Mononuclear cell (primary cell): Measurements from ENCODE around the gene NCKAP5. TPM values are rescaled to one million over a fixed set of nuclear protein-coding genes. Genes with fewer than 3 reads are reported as not detected.

Source experiments
- H3K27me3 ChIP-seq: 2 replicates; pipeline ENCODE4 v1.6.0; 2011; ENCODE audit warnings: low read length, control low read depth; ENCODE audit not compliant: insufficient read depth
- H3K4me1 ChIP-seq: 2 replicates; pipeline ENCODE4 v1.5.1; 2011; ENCODE audit warnings: mild to moderate bottlenecking, low read length, control low read depth; ENCODE audit not compliant: insufficient read depth
- H3K4me3 ChIP-seq: 2 replicates; pipeline ENCODE4 v1.5.1; 2011; ENCODE audit warnings: mild to moderate bottlenecking, low read length, moderate library complexity
- H3K9me3 ChIP-seq: 2 replicates; pipeline ENCODE4 v1.5.1; 2011; ENCODE audit warnings: low read depth, mild to moderate bottlenecking, control low read depth, low read length
- total RNA-seq: library from RNA; depleted of rRNA; stranded (reverse); fragments of >200 nt; gene quantifications from one replicate; pipeline ENCODE4 v1.2.3, GENCODE V29; 2012

The NCKAP5 gene
- total RNA-seq, 1 donor = under 0.01 TPM

DNA sequence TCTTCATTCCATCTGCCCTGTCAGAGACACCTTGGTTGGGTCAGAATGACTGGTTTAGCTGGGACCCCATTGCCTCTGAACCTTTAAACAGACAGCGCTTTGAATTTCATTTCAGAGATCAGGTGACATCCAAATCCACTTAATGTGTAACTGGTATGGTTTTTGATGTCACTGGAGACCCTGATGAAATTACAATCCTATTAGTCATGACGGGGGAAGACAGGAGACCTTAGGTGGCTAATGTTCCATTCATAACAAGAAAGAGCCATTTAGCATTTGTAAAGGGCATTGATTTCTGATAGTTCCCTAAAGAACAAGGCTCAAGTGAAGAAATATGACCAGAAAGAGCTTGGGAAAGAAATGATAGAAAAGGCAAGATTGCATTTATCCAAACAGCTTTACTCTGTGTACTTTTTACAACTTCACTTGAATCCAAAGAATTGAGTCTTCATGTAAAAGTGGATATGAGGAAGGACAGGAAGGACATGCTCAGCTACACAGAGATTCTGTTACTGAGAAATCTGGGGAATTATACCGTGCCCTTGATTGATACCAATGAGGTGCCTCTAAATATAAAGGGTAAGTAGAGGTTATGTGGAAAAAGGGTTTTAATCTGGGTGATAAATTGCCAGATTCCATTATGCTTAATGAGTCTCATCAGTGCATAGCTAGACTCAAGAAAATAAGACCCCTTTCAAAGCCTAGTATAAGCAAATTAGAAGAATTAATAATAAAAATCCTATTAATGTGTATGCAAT, 198.2 kb downstream of the NCKAP5 start:
- no peak overlapping the region for H3K4me3 ChIP-seq
- H3K27me3 ChIP-seq = no peaks in the 10 kb centered on the region
- H3K9me3 ChIP-seq = no peaks in the 10 kb centered on the region
- no peaks in the 10 kb centered on the region for H3K4me1 ChIP-seq

DNA sequence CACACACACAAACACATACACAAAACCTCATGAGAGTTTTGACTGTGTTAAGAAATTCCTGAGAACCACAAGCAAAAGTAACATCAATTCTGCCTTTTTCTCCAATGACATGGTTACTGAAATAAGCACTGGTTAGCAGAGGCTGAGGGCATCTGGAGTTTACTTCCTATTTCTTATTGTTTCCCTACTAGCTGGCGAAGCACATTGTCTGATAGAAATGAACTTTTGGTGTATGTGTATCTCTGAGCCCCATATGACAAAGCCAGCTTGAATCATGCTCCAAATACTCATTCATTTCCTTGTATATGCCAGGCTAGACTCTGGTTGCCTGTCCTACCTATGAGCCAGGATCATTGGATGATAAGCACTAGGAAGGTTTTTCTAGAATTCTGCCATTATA, 203.1 kb downstream of the NCKAP5 start:
- no peaks in the 10 kb centered on the region for H3K9me3 ChIP-seq
- H3K27me3 ChIP-seq = no peaks in the 10 kb centered on the region
- H3K4me1 ChIP-seq = no peaks in the 10 kb centered on the region
- no peak overlapping the region for H3K4me3 ChIP-seq

DNA sequence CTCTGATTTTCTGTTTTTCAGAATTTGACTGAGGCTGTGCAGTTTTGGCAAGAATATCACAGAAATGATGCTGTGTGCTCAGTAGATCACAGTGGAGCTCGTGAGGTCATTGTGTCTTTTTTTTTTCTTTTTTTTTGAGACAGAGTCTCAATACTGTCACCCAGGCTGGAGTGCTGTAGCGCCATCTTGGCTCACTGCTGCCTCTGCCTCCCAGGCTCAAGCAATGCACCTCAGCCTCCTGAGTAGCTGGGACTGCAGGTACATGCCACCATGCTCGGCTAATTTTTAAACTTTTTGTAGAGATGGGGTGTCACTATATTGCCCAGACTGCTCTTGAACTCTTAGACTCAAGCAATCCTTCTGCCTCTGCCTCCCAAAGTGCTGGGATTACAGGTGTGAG, 203.6 kb downstream of the NCKAP5 start:
- Histone ChIP-seq H3K4me1 (no peaks in the 10 kb centered on the region), H3K27me3 (no peaks in the 10 kb centered on the region), H3K9me3 (no peaks in the 10 kb centered on the region), H3K4me3 (no peak overlapping the region)

DNA sequence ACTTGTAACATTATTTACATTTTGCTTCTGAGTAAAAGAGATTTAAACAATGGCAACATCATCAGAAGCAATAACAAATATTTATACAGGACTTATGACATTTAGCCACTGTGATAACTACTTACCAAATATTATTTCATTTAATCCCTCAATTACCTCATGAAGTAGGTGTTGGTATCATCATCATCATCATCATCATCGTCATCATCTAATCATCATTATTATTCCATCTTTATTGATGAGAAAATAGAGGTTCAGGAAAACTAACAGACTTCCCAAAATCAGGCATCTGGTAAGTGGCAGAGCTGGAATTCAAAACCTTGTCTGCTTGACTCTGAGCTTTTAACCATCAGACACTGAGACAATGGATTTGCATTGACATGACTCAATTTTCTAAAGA, 204.4 kb downstream of the NCKAP5 start:
- no peaks in the 10 kb centered on the region for H3K27me3 ChIP-seq
- H3K4me1 ChIP-seq = no peaks in the 10 kb centered on the region
- H3K9me3 ChIP-seq = no peaks in the 10 kb centered on the region
- no peak overlapping the region for H3K4me3 ChIP-seq

DNA sequence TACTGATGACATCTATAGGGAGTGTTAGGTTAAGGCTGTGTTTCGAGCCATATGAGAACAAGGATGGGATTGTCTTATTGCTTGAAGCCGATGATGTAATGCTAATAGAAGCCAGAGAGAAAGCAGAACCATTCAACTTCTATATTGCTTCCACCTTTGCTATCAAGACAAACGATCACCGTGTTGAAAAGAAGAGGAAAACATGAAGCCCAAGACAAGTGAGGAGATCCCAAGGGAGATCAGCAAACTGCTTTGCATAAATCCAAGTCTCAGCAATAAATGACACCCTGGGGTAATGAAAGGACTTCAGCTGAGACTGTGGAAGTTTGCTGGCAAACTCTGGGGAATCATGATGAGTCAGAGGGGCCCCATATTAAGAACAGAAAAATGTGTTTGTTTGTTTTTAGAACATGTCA, 206.2 kb downstream of the NCKAP5 start:
- H3K27me3 ChIP-seq = no peaks in the 10 kb centered on the region
- no peaks in the 10 kb centered on the region for H3K9me3 ChIP-seq
- H3K4me1 ChIP-seq = no peaks in the 10 kb centered on the region
- no peak overlapping the region for H3K4me3 ChIP-seq

DNA sequence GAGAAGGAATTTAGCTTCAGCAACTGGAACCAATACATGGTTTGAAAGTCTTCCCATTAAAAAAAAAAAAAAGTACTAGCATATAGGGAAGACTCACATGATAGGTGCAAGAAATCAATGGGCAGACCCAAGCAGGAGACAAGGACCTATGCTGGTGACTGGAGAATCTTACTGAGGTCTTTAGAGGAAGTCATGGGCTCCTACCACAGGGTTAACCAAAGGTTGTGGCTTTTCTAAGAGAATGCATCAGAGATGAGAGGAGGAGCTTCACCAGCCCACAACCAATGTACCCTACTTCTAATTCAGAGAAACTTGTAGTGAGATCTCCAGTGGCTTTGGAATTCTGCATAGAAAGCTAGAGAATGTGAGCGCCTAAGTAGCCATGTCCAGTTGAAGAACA, 207.4 kb downstream of the NCKAP5 start:
- H3K27me3 ChIP-seq = no peaks in the 10 kb centered on the region
- H3K4me1 ChIP-seq = no peaks in the 10 kb centered on the region
- no peak overlapping the region for H3K4me3 ChIP-seq
- no peaks in the 10 kb centered on the region for H3K9me3 ChIP-seq

DNA sequence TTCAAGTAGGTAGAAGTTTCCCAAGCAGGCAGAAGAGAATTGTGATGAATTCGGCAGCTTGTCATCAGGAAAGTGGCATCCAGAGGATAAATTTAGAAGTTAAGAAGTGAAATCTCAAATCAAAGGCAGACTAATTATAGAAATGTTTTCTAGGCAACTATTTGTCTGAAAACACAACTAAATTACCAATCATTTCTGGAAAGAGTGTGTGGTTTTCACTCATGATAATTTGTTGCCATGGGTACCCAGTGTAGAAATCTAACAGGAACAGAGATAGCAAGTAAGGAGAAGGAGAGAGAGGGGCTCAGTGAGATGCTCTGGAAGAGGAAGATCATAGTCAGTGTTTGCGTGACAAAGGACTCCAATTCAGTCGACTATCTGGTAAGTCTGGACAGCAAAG, 208.1 kb downstream of the NCKAP5 start:
- H3K4me1 ChIP-seq = no peaks in the 10 kb centered on the region
- H3K9me3 ChIP-seq = no peaks in the 10 kb centered on the region
- no peak overlapping the region for H3K4me3 ChIP-seq
- H3K27me3 ChIP-seq = no peaks in the 10 kb centered on the region

DNA sequence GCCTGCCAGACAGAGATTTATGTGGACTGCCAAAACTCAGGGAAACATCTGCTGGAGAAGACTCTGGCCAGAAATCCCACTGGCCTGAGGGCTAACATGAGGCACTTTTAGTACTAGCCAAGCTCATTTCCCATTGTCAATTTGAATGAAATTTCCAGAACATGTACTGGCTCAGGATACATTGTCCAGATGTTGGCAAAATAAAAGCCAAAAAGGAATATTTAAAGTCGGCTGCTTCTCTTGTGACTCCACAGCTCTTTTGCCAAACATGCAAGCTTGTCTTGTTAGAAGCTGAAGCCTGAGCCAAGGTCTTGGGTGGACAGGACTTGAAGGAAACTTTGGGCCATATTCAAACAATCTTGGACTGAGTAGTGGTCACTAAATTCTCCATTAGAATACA, 215.5 kb downstream of the NCKAP5 start:
- Histone ChIP-seq H3K27me3 (no peaks in the 10 kb centered on the region), H3K9me3 (no peaks in the 10 kb centered on the region), H3K4me3 (no peak overlapping the region), H3K4me1 (no peaks in the 10 kb centered on the region)

DNA sequence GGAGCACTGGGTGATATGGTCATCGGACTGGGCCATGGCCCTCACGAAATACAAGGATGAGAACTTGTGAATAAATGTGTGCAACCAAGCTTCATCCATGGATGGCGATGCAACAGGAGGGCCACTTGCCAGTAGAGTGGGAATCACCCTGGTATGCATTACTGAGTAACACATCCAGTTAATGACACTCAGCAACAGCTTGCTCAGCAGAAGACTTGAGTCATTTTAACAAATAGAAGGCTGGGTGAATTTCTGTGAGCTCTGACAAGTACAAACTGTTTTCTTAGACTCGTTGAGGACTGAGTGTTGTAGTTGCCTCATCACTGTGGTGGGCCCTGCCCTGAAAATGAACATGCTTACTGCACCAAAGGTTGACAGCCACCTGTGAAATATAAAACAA, 221.6 kb downstream of the NCKAP5 start:
- Histone ChIP-seq H3K4me3 (no peak overlapping the region), H3K9me3 (no peaks in the 10 kb centered on the region), H3K27me3 (no peaks in the 10 kb centered on the region), H3K4me1 (no peaks in the 10 kb centered on the region)

DNA sequence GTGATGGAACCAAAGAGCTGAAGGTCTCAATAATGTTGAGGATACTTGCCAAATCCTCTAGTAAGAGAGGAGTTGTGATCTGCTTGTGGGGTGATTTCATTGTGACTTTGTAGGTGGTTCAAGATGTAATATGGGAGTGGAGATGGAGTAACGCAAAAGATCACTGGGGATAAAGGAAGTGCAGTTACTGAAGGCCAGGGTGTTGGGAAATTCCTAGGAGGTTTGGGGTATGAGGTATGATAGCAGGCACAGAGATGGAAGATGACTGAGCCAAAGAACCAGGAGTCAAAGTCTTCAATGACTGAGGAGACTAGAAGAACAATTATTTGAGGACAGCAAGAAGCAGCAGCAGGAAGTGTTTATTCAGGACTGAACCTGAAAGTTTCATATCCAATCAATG, 222.6 kb downstream of the NCKAP5 start:
- H3K27me3 ChIP-seq = no peaks in the 10 kb centered on the region
- H3K9me3 ChIP-seq = no peaks in the 10 kb centered on the region
- no peaks in the 10 kb centered on the region for H3K4me1 ChIP-seq
- H3K4me3 ChIP-seq = no peak overlapping the region

DNA sequence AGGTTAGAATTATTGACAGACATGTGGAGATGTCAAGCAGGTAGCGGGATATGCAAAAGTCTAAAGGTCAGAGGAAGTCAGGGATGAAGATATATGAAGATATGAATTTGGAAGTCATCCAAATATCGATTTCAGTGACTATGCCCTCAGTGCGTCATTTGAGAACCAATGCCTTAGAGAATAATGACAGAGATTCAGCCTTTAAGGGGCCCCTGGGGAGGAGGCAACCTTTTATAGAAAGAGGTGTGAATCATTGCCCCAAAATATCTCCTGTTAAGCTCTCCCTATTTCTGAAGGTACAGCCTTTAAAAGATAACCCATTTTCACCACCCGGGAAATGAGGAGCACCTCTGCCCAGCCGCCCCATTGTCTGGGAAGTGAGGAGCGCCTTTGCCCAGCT, 223.4 kb downstream of the NCKAP5 start:
- H3K4me3 ChIP-seq = no peak overlapping the region
- H3K9me3 ChIP-seq = no peaks in the 10 kb centered on the region
- H3K27me3 ChIP-seq = no peaks in the 10 kb centered on the region
- H3K4me1 ChIP-seq = no peaks in the 10 kb centered on the region

DNA sequence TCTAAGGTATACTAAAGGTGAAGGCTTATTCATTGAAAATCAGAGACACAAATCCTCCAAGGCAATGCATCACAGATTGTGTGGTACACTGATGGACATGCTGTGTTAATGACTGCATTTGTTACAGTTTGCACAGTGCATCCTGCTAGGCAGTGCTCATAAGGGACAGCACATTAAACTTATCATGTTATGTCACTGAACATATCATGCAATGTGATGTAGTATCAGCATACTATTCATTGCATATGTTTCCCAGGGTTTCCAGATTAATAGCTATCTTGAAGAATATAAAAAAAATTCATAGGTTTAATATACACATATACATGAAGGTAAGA, 225.3 kb downstream of the NCKAP5 start:
- H3K9me3 ChIP-seq = no peaks in the 10 kb centered on the region
- no peaks in the 10 kb centered on the region for H3K27me3 ChIP-seq
- no peak overlapping the region for H3K4me3 ChIP-seq
- H3K4me1 ChIP-seq = no peaks in the 10 kb centered on the region

DNA sequence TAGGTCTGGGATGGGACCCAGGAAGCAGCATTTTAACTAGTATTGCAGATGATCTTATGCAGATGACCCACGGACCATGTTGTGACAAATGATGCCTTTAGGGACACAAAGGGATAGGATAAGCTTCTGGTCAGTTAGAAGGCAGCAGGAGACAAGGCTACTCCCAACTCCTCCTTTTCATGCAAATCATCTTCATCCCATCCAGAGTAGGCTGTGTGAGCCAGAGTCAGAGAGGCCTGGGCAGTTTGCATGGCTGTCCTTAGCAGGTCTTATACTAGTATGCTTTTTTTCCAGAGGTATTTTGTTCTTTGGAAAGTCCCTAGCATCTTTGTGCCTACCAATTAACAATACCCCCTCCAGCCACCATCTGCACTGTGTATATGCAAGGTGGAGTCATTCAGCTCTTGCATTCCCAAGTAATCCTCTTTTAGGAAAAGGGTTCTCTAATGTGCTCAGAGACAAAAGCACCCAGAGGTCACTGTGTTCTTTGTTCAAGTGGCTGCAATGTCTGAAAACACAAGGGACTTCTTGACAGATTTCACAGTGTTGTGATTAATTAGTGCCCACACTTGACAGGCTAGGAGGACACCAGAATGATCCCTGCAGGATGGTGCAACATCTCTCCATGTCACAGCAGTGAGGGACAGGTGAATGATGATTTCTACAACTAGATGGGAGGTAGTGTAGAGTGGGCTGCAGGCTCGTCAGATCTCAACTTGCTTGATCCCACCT, 225.8 kb downstream of the NCKAP5 start:
- Histone ChIP-seq H3K9me3 (no peaks in the 10 kb centered on the region), H3K4me3 (no peak overlapping the region), H3K27me3 (no peaks in the 10 kb centered on the region), H3K4me1 (no peaks in the 10 kb centered on the region)

DNA sequence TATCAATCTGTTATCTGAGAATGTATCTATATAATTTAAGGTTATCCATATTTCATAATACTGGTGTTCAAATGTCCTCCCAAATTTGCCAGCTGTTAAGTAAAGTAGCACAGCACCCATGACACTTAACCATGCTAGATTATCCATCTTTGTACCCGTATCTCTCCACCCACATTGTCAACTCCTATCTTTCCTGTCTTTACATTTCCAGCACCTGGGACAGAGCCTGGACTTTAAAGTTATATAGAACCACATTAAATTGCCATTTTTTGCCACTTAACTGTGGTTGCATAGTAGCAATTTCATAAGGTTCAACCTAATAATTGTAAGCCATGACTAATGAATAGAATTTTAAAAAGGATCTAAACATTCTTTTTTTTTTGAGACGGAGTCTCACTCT, 226.7 kb downstream of the NCKAP5 start:
- Histone ChIP-seq H3K4me3 (no peak overlapping the region), H3K4me1 (no peaks in the 10 kb centered on the region), H3K27me3 (no peaks in the 10 kb centered on the region), H3K9me3 (no peaks in the 10 kb centered on the region)

DNA sequence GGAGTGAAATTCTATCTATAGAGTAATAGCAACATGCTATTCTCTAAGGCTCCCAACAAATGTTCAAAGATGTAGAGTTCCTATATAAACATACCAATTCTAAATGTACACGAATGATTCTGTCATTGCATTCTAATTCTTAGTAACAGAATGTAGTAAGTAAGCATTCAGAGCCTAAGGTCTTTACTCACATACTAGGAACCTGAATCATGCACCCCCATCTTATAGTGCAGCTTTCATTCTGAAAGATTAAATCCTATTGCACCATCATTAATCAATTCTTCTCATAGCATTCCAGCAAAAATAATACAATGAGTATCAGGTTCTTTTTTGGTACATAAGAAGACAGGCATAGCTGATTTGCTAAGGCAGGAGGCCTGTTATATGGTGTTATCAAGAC, 230.0 kb downstream of the NCKAP5 start:
- Histone ChIP-seq H3K4me3 (no peak overlapping the region), H3K9me3 (no peaks in the 10 kb centered on the region), H3K27me3 (no peaks in the 10 kb centered on the region), H3K4me1 (no peaks in the 10 kb centered on the region)

DNA sequence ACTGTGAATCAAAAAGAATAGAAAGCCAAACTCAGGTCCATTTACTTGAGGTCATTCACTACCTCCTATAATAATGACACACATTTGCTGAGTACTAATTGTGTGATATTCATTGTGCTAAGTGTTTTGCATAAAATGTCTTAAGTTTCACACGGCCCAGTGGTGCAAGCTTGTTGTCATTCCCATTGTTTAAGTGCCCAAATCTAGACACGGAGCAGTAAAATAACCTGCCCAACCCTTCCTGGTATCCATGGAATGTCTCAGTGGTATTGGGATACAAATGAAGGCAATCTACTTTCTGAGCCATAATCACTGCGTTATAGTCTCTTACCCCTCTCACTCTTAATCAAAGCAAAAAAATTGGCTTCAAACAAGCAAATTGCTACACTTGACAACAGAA, 233.3 kb downstream of the NCKAP5 start:
- Histone ChIP-seq H3K4me3 (no peak overlapping the region), H3K9me3 (no peaks in the 10 kb centered on the region), H3K4me1 (no peaks in the 10 kb centered on the region), H3K27me3 (no peaks in the 10 kb centered on the region)
